GM20431 (cell line): Measurements from ENCODE around the gene RSPH1.

Experiments
- in situ Hi-C: fragments of 300-500 bp; cut with MseI, MboI; formaldehyde crosslinking; loops from one replicate; pipeline ENCODE4 v1.15.0; 2020; ENCODE audit warnings: low sequenced_read_pairs; ENCODE audit not compliant: unreplicated experiment

RSPH1 gene

GRCh38 chr21:42437786-42438185, 58.2 kb downstream of the RSPH1 start:
- in situ Hi-C loops: loop anchor here (25.0 kb wide), 1 partner anchor 275 kb away; no protein-coding TSS in a partner anchor

- in situ Hi-C loops: loop anchor here (25.0 kb wide), 1 partner anchor 275 kb away; no protein-coding TSS in a partner anchor
Observed at GRCh38 chr21:42436914-42437313, 59.1 kb downstream of the RSPH1 start.

DNA sequence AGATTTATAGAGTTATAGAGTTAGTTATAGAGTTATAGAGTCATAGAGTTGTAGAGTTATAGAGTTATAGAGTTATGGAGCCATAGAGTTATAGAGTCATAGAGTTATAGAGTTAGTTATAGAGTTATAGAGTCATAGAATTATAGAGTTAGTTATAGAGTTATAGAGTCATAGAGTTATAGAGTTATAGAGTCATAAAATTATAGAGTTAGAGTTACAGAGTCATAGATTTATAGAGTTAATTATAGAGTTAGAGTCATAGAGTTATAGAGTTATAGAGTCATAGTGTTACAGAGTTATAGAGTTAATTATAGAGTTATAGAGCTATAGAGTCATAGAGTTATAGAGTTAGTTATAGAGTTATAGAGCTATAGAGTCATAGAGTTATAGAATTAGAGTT, 60.2 kb downstream of the RSPH1 start:
- in situ Hi-C loops: loop anchor here (25.0 kb wide), 1 partner anchor 274 kb away; no protein-coding TSS in a partner anchor

DNA sequence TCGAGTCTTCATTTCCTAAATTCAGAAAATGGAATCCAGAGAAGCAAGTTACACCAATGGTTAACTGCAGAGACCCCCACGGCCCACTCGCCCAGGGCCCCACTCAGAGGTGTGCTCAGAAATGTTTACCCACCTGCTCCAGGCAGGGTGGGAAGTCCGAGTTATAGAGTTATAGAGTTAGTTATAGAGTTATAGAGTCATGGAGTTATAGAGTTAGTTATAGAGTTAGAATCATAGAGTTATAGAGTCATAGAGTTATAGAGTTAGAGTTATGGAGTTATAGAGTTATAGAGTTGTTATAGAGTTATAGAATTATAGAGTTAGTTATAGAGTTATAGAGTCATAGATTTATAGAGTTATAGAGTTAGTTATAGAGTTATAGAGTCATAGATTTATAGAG, 60.6 kb downstream of the RSPH1 start:
- in situ Hi-C loops: loop anchor here (25.0 kb wide), 1 partner anchor 273 kb away; no protein-coding TSS in a partner anchor

DNA sequence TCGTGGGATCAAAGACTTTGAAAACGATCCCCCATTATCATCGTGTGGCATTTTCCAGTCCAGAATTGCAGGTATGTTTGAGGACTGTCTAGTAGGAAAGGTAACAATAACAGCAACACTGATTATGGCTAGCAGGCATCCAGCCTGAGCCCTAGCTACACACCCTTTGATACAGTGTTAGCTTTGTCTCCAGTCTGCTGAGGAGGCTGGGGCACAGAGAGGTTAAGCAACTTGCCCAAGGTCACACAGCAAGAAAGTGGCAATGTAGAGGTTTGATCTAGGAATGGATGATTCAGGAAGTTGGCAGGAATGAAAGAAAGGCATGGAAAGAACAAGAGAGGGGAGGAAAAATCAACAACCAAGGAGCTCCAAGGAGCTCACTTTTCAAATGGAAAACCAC, 61.1 kb downstream of the RSPH1 start:
- in situ Hi-C loops: loop anchor here (25.0 kb wide), 1 partner anchor 273 kb away; no protein-coding TSS in a partner anchor

DNA sequence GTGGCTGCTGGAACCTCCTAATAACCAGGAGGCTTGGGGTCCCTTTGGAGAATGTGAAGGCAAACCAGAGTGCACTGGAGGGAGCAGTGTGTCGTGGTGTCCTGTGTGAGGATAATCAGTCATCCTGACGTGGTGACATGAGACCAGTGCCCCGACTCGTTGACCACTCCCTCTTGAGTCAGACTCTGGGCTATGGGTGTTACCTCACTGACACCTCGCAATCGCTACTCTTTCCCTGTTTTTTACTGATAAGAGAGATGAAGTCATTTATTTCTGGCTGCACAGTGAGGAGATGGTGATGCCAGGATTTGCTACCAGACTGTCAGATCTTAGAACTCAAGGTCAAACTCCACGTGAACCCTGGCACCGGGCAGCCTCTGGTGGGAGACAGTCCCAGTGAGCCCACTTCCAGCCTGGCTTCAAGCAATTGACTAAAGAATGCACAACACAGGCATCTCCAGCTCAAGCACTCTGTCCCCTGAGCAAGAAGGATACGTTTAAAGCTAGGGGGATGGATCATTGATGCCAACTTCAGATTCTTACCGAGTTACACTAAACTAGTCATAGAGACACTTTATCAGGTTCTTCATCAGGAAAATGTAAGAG, 62.0 kb downstream of the RSPH1 start:
- in situ Hi-C loops: loop anchor here (25.0 kb wide), 1 partner anchor 272 kb away; no protein-coding TSS in a partner anchor

DNA sequence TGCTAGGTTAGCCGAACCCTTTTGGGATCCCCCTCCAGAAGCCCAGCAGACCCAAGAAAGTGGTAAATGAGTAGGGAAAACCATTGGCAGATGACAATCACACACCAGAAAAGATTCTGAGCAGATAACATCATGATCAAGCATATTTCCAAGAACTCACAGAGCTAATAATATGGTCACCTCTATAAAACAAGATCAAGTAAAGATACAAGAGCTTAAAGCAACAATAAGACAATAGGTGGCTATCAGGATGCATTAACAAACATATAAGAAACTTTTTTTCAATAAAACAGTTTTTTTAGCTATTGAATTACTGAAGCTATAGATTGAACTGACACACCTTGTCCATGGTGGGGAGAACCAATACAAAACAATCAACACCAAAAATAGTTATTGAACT, 63.3 kb downstream of the RSPH1 start:
- in situ Hi-C loops: loop anchor here (25.0 kb wide), 1 partner anchor 270 kb away; no protein-coding TSS in a partner anchor

- in situ Hi-C loops: loop anchor here (25.0 kb wide), 1 partner anchor 269 kb away; no protein-coding TSS in a partner anchor
Observed at GRCh38 chr21:42431196-42431595, 64.8 kb downstream of the RSPH1 start.

DNA sequence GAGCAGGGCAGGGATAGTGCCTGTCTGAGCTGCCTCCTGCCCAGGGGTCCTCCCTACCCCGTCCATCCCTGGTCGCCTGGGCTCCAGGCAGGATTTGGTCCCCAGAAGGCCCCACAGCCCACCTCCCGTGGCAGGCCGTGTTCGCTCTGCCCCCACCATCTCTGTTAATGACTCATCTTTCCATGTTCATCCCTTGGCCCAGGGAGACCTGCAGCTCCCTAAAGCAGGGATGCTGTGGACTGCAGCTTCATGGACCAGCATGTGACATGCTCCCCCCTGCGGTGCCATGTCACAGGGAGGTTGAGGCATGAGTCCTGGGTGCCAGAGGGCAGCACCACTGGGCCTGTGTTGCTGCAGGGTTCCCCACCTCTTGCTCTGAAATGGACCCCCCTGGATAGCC, 65.5 kb downstream of the RSPH1 start:
- in situ Hi-C loops: loop anchor here (25.0 kb wide), 1 partner anchor 268 kb away; no protein-coding TSS in a partner anchor

- in situ Hi-C loops: loop anchor here (25.0 kb wide), 1 partner anchor 268 kb away; no protein-coding TSS in a partner anchor
Observed at GRCh38 chr21:42429856-42430255, 66.2 kb downstream of the RSPH1 start.

GRCh38 chr21:42429021-42429420, 67.0 kb downstream of the RSPH1 start:
- in situ Hi-C loops: loop anchor here (25.0 kb wide), 1 partner anchor 267 kb away; no protein-coding TSS in a partner anchor

GRCh38 chr21:42427809-42428419, 68.1 kb downstream of the RSPH1 start:
- in situ Hi-C loops: loop anchor here (25.0 kb wide), 1 partner anchor 266 kb away; no protein-coding TSS in a partner anchor

GRCh38 chr21:42426876-42427480, 69.0 kb downstream of the RSPH1 start:
- in situ Hi-C loops: loop anchor here (25.0 kb wide), 1 partner anchor 265 kb away; no protein-coding TSS in a partner anchor

DNA sequence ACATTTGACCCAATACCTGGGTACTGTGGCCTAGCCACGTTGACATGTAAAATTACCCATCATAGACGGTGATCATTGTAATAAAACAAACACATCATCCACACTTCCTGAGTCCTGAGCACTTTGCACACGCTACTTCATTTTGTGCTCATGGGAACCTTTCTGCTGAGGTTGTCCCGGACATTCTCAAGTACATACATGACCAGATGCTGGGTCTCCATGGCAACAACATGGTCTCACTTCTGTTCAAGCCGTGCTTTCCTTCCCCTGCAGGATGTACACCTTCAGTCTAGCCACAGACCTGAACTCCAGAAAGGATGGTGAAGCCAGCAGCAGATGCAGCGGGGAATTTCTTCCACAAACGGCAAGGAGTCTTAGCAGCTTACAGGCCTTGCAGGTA, 69.6 kb downstream of the RSPH1 start:
- in situ Hi-C loops: loop anchor here (25.0 kb wide), 1 partner anchor 264 kb away; no protein-coding TSS in a partner anchor

GRCh38 chr21:42425591-42425990, 70.4 kb downstream of the RSPH1 start:
- in situ Hi-C loops: loop anchor here (25.0 kb wide), 1 partner anchor 263 kb away; no protein-coding TSS in a partner anchor

DNA sequence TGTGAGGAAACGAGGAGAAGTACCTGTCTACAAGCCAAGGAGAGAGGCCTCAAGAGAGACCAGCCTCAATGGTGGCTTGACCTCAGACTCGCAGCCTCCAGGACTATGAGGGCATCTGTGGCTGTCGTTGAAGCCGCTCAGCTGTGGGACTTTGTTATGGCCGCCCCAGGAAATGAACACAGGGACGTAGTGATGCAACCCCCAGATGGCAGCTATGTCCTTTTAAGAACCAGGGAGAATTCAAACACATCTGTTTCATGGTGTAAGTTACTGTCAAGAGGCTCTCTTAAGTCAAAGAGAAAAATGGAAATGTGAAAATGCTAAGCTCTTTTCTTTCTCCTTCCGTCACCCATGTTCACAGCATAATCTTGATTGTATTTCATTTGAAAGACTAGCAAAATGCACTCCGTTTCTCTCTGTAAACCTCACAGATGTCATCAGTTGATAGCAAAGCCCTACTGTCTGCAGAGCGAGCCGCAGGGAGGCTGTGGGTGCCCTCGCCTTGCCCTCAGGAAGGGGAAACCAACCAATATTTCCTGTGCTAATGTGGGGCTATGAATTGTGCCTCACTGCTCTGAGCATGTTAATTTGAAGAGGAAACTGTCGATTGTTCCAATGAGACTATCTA, 71.0 kb downstream of the RSPH1 start:
- in situ Hi-C loops: loop anchor here (25.0 kb wide), 1 partner anchor 263 kb away; no protein-coding TSS in a partner anchor

- in situ Hi-C loops: no loop called here
Observed at GRCh38 chr21:42423685-42424084, 72.3 kb downstream of the RSPH1 start.

DNA sequence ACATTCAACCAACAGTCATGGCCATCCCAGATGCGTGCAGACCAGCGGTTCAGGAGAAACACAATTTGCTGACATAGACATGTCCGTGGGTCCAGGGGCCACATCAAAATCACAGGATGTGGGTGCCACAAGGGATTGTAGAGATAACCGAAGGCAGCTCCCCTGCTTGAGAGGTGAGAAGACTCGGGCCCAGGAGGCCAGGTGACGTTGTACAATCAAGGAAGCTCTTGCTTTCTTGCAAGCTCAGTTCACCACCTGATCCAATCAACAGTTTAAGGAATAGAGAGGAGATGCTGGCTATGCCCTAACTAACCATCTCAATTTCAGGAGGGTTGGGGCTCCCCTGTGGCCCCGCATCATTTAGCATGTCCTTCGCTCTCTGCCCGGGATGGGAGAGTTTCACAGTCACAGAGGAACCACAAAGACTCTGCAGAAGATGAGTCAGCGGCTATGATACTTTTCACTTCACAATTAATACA, 72.8 kb downstream of the RSPH1 start:
- in situ Hi-C loops: no loop called here
